ENCODE data around the gene FBLN5. TPM values are rescaled to one million over a fixed set of nuclear protein-coding genes. Genes with fewer than 3 reads are reported as not detected.

Gene FBLN5
- total and polyA plus RNA-seq, 2 of the 4 experiments (the other 2 are of a cell fraction), result 10.6 to 76.4 TPM

GRCh38 chr14:91882369-91882768 lies 65.1 kb downstream of the FBLN5 start:
- BruUV-seq (replicated peaks), result no TSS peak
- Histone ChIP-seq H3K56ac (ENCODE audit: extremely low read depth, insufficient read depth, low read length) (no peak overlapping the region), H3K4me2 (ENCODE audit: low read depth, low read length) (no peak overlapping the region), H4K91ac (ENCODE audit: insufficient read depth, low read depth, low read length) (no peak overlapping the region), H3K23ac (ENCODE audit: low read depth, low read length) (no peak overlapping the region), H3K4ac (ENCODE audit: low read depth, low read length) (no peak overlapping the region), H4K8ac (ENCODE audit: low read depth in 2 of 2, low read length in 2 of 2) (no peak overlapping the region), H3K27ac (ENCODE audit: insufficient read depth, low read length) (no peak overlapping the region), H2AK9ac (replicated peaks; ENCODE audit: low read depth, low read length, poor library complexity) (no peak overlapping the region), H2BK20ac (ENCODE audit: low read depth, low read length) (no peak overlapping the region), H3K18ac (ENCODE audit: low read depth, low read length) (no peak overlapping the region), H3K14ac (replicated peaks; ENCODE audit: low read depth, low read length) (no peak overlapping the region), H4K20me1 (ENCODE audit: insufficient read depth, low read length) (no peaks in the 10 kb centered on the region), H2AFZ (replicated peaks; ENCODE audit: low read length, poor library complexity) (no peak overlapping the region), H3K9me3 (ENCODE audit: control insufficient read depth, insufficient read depth, low read length) (no peaks in the 10 kb centered on the region), H3K4me1 (ENCODE audit: control insufficient read depth, insufficient read depth, low read length) (no peaks in the 10 kb centered on the region), H3K36me3 (ENCODE audit: control insufficient read depth, insufficient read depth, low read length) (peaks cover 62% of the 10 kb centered on the region), H3K27me3 (ENCODE audit: control insufficient read depth, insufficient read depth, low read length) (no peaks in the 10 kb centered on the region), H3K9ac (ENCODE audit: low read depth, low read length) (no peak overlapping the region), H3K9me1 (ENCODE audit: insufficient read depth, low read length) (peaks cover 14% of the 10 kb centered on the region; the same call in 1 of the 2 replicates), H3K4me3 (ENCODE audit: insufficient read depth, low read depth, low read length) (no peak overlapping the region), H2BK5ac (ENCODE audit: low read depth, low read length, poor library complexity, severe bottlenecking) (no peak overlapping the region), H4K5ac (ENCODE audit: low read depth, low read length) (no peak overlapping the region), H2BK15ac (ENCODE audit: low read depth, low read length) (no peak overlapping the region), H2AK5ac (ENCODE audit: low read depth, low read length) (no peak overlapping the region), H3K79me1 (ENCODE audit: low read depth in 1 of 2, low read length in 2 of 2) (no peaks in the 10 kb centered on the region), H2BK120ac (ENCODE audit: low read depth, low read length) (no peak overlapping the region)
- ATAC-seq (ENCODE audit: low read depth) (no peak), DNase-seq (no peak)
- dilution Hi-C loops (cut with HindIII; ENCODE audit: low sequenced_read_pairs, unreplicated experiment) (no loop called here), in situ Hi-C loops (cut with MboI; ENCODE audit: low sequenced_read_pairs) (no loop called here), intact Hi-C loops (cut with micrococcal nuclease) (no loop called here)
- ChIA-PET POLR2A (ENCODE audit: unreplicated experiment) (no interaction called here), CTCF (no interaction called here)
- TF ChIP-seq BHLHE40 (IDR thresholded peaks at IDR 0.05; ENCODE audit: low read depth, low read length), result no peak
- TF ChIP-seq RFX5 (IDR thresholded peaks at IDR 0.05; ENCODE audit: low read depth, low read length), result no peak
- no peak for TF ChIP-seq CTCF (conservative IDR thresholded peaks at IDR 0.05; ENCODE audit: low read depth, low read length)
- TF ChIP-seq CEBPB (IDR thresholded peaks at IDR 0.05; ENCODE audit: low read depth, low read length), result no peak
- TF ChIP-seq POLR2A (IDR thresholded peaks at IDR 0.05; ENCODE audit: low read depth, low read length), result no peak
- 96% methylated on average over 4 of the region's 5 CpGs; no CpG with 5 or more reads in 1 of the 2 experiments for WGBS, 2 experiments (ENCODE audit: extremely low coverage in 2 of 2, insufficient read length in 1 of 2)

All from IMR-90 (cell line).